ENCODE measurements around the gene GPR68.
"Not testable (repeated sequence)": the region's sequence is repeated elsewhere in the genome, so short reads cannot be mapped to it uniquely, and the experiment has no call there.

GPR68 gene

GRCh38 chr14:91252871-91253794, 8.6 kb upstream of the GPR68 start:
- DNase-seq (ENCODE audit: low spot score), result no peak

GRCh38 chr14:91250912-91251311, 6.4 kb upstream of the GPR68 start:
- no peak for DNase-seq (ENCODE audit: low spot score)

- peak; percentile 53 for DNase-seq (ENCODE audit: low spot score)
Observed at GRCh38 chr14:91249841-91250616, 5.5 kb upstream of the GPR68 start.

- DNase-seq (ENCODE audit: low spot score), result peak; percentile 91
Observed at GRCh38 chr14:91246051-91246852, 1.7 kb upstream of the GPR68 start.

GRCh38 chr14:91245616-91246015, 1.1 kb upstream of the GPR68 start:
- DNase-seq (ENCODE audit: low spot score), result not testable (repeated sequence)

- peak; percentile 87 for DNase-seq (ENCODE audit: low spot score)
Observed at GRCh38 chr14:91245029-91245428, 525 bp upstream of the GPR68 start.

- no peak for DNase-seq (ENCODE audit: low spot score)
Observed at GRCh38 chr14:91243074-91243471, 1.4 kb downstream of the GPR68 start.

GRCh38 chr14:91242635-91243034, 1.9 kb downstream of the GPR68 start:
- no peak for DNase-seq (ENCODE audit: low spot score)

- DNase-seq (ENCODE audit: low spot score), result peak; percentile 59
Observed at GRCh38 chr14:91241863-91242262, 2.6 kb downstream of the GPR68 start.

- no peak for DNase-seq (ENCODE audit: low spot score)
Observed at GRCh38 chr14:91238661-91239060, 5.8 kb downstream of the GPR68 start.

- DNase-seq (ENCODE audit: low spot score), result no peak
Observed at GRCh38 chr14:91238085-91238484, 6.4 kb downstream of the GPR68 start.

GRCh38 chr14:91237219-91237618, 7.3 kb downstream of the GPR68 start:
- no peak for DNase-seq (ENCODE audit: low spot score)

GRCh38 chr14:91235841-91236240, 8.7 kb downstream of the GPR68 start:
- no peak for DNase-seq (ENCODE audit: low spot score)

- DNase-seq (ENCODE audit: low spot score), result no peak
Observed at GRCh38 chr14:91234791-91235114, 9.8 kb downstream of the GPR68 start.

GRCh38 chr14:91233936-91234790, 10.3 kb downstream of the GPR68 start:
- no peak for DNase-seq (ENCODE audit: low spot score)

GRCh38 chr14:91232603-91233002, 11.9 kb downstream of the GPR68 start:
- DNase-seq (ENCODE audit: low spot score), result no peak

- no peak for DNase-seq (ENCODE audit: low spot score)
Observed at GRCh38 chr14:91232052-91232451, 12.5 kb downstream of the GPR68 start.

GRCh38 chr14:91231446-91231845, 13.1 kb downstream of the GPR68 start:
- DNase-seq (ENCODE audit: low spot score), result no peak

- DNase-seq (ENCODE audit: low spot score), result no peak
Observed at GRCh38 chr14:91230397-91231035, 14.0 kb downstream of the GPR68 start.

- DNase-seq (ENCODE audit: low spot score), result peak; percentile 85
Observed at GRCh38 chr14:91229743-91230200, 14.7 kb downstream of the GPR68 start.

- no peak for DNase-seq (ENCODE audit: low spot score)
Observed at GRCh38 chr14:91229005-91229382, 15.5 kb downstream of the GPR68 start.

All from CD4-positive, alpha-beta T cell treated with Interleukin-6 at 100 ng/mL for 8 hours (primary cell).